Activated naive CD8-positive, alpha-beta T cell treated with anti-CD3 and anti-CD28 coated beads, Interleukin-2, amount 10 ng/mL, durations not matched to agents 7 days and 5 days (primary cell): ENCODE data around the gene AKR7A3. TPM values are rescaled to one million over a fixed set of nuclear protein-coding genes. Genes with fewer than 3 reads are reported as not detected.
"Not testable (repeated sequence)": the region's sequence is repeated elsewhere in the genome, so short reads cannot be mapped to it uniquely, and the experiment has no call there.

Experiments used
- ATAC-seq: fragments of 150-1000 bp; cut with Tn5 transposase; one replicate; pipeline ENCODE4 v1.10.0; 2021; ENCODE audit warnings: low read depth, moderate library complexity
- POLR2A ChIA-PET: fragments of 350-600 bp; sonication (Branson Sonifier 250); formaldehyde crosslinking; loops from one replicate; lab custom pipeline; 2021; ENCODE audit warnings: antibody characterized with exemption; lab: Charles Lee
- DNase-seq: peaks from one replicate; pipeline ENCODE4 v3.0.0; 2021
- H3K27ac Mint-ChIP-seq: one replicate; pipeline ENCODE4 v1.8.0; 2022; ENCODE audit warnings: mild to moderate bottlenecking, mixed read lengths
- H3K27me3 Mint-ChIP-seq: one replicate; pipeline ENCODE4 v1.8.0; 2022; ENCODE audit warnings: mild to moderate bottlenecking, moderate library complexity, mixed read lengths
- H3K36me3 Mint-ChIP-seq: one replicate; pipeline ENCODE4 v1.8.0; 2021; ENCODE audit warnings: mild to moderate bottlenecking, mixed read lengths
- H3K4me1 Mint-ChIP-seq: one replicate; pipeline ENCODE4 v1.8.0; 2021; ENCODE audit warnings: mixed read lengths
- H3K4me3 Mint-ChIP-seq: one replicate; pipeline ENCODE4 v1.8.0; 2022; ENCODE audit warnings: mild to moderate bottlenecking, moderate library complexity, mixed read lengths
- H3K9me3 Mint-ChIP-seq: one replicate; pipeline ENCODE4 v1.8.0; 2021; ENCODE audit warnings: mixed read lengths
- total RNA-seq, 2 experiments: library from RNA; stranded (reverse); gene quantifications; one replicate each; pipeline ENCODE4 v1.2.3, GENCODE V29; 2021

The AKR7A3 gene
- total RNA-seq, 2 experiments from 2014 or later: 0.83 to 1.0 TPM

DNA sequence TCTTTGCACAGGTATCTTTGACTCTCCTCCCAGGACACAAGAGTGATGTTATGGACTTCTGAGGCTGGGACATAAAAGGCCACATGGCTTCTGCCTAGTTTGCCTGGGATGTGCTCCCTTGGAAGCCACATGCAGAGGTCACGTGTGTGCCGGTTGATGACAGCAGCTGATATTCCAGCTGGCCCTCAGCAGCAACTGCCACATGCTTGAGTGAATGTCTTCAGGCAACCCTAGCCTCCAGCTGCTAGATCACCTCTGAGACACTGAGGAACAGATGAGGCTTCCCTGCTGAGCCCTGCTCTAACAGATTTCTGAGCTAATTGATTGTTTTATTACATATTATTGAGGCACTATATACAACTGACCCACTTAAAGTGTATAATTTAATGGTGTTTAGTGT is 11.6 kb upstream of the AKR7A3 start:
- POLR2A ChIA-PET: no interaction called here
- ATAC-seq: no peak

DNA sequence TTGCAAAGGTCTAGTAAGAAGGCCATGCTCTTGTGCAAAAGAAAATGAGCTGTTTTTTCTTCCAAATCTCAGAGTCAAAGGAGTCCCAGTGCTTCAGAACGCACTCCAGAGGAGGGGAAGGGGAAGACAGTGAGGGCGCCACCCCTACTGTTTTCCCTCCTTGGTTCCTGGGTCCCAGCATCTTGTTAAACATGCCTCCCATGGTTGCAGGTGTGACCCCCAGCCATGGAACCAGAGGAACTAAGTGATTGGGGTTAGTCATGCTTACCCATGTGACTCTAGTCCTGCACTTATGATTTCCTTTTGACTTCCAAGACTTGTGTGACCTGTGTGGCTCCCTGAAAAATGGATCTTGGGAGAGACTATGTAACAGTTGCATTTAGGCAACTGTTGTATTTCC is 6.1 kb upstream of the AKR7A3 start:
- no peak overlapping the region for H3K27ac Mint-ChIP-seq
- peaks cover 18% of the 10 kb centered on the region for H3K9me3 Mint-ChIP-seq
- POLR2A ChIA-PET: no interaction called here
- no peak for ATAC-seq
- no peak for DNase-seq
- H3K4me1 Mint-ChIP-seq: no peaks in the 10 kb centered on the region
- H3K27me3 Mint-ChIP-seq: peaks cover 5% of the 10 kb centered on the region
- H3K4me3 Mint-ChIP-seq: no peak overlapping the region
- peaks cover 8% of the 10 kb centered on the region for H3K36me3 Mint-ChIP-seq

More for the DNA sequence above, 11.6 kb upstream of the AKR7A3 start:
- no peak overlapping the region for H3K4me3 Mint-ChIP-seq
- H3K36me3 Mint-ChIP-seq: peaks cover 17% of the 10 kb centered on the region
- peaks cover 7% of the 10 kb centered on the region for H3K9me3 Mint-ChIP-seq
- no peaks in the 10 kb centered on the region for H3K27me3 Mint-ChIP-seq
- DNase-seq: no peak
- H3K27ac Mint-ChIP-seq: no peak overlapping the region
- H3K4me1 Mint-ChIP-seq: no peaks in the 10 kb centered on the region

DNA sequence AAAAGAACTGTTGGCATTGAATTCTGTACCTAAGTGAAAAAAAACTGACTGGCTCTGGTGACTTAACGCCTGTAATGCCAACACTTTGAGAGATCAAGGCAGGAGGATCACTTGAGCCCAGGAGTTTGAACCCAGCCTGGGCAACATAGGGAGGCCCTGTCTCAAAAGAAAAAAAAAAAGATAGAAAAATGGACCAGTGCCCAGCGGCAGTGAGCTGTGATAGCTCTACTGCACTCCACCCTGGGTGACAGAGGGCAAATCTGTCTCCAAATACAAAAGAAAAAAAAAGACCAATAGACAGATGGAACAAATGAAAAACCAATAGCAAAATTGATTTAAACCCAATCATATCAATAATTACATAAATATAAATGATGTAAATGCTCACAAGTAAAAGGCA is 674 bp upstream of the AKR7A3 start:
- H3K36me3 Mint-ChIP-seq: peaks cover 9% of the 10 kb centered on the region
- no peak for DNase-seq
- H3K9me3 Mint-ChIP-seq: peaks cover 3% of the 10 kb centered on the region
- H3K27ac Mint-ChIP-seq: no peak overlapping the region
- H3K4me3 Mint-ChIP-seq: peak overlapping the region; percentile 55
- H3K27me3 Mint-ChIP-seq: peaks cover 20% of the 10 kb centered on the region
- H3K4me1 Mint-ChIP-seq: peaks cover 6% of the 10 kb centered on the region
- no peak for ATAC-seq
- POLR2A ChIA-PET: no interaction called here

DNA sequence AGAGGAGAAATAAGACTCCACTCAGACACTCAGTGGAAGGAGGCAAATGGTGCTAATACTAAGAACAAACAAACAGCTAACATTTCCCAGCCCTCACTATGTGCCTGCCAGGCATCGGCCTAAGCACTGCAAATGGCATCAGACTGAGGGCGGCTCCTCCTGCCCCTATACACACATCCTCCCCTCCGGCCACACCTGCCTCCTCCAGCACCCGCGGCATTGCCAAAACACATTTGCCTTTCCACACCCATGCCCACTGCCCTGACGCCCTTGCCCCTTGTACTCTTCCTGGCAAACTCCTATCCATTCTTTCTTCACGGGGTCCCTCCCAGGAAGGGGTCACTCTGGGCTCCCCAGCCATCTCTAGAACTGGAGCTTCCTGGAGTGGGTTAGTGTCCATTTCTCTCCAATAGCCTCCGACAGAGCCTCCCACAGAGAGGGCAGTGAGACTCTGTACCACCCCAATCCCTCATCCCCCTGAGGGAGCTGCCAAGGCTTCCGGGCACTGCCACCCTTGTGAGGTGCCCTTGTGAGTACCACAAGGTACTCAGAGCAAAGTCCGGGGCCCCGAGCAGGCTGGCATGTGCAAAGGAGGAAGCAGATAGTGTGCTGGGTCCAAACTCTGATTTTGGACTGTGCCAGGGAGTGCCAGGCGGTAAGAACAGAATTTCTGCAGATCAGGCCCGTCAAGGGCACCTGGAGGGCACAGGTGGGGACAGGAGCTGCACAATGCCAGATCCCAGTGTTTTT is 959 bp downstream of the AKR7A3 start:
- H3K27ac Mint-ChIP-seq: no peak overlapping the region
- POLR2A ChIA-PET: no interaction called here
- no peak for ATAC-seq
- no peaks in the 10 kb centered on the region for H3K9me3 Mint-ChIP-seq
- H3K4me3 Mint-ChIP-seq: peak overlapping the region; percentile 21
- peaks cover 6% of the 10 kb centered on the region for H3K4me1 Mint-ChIP-seq
- peaks cover 18% of the 10 kb centered on the region for H3K27me3 Mint-ChIP-seq
- peaks cover 8% of the 10 kb centered on the region for H3K36me3 Mint-ChIP-seq
- no peak for DNase-seq

GRCh38 chr1:19285807-19286206 is 2.8 kb downstream of the AKR7A3 start:
- H3K4me3 Mint-ChIP-seq, ATAC-seq, H3K36me3 Mint-ChIP-seq, POLR2A ChIA-PET, H3K9me3 Mint-ChIP-seq, DNase-seq, H3K4me1 Mint-ChIP-seq, H3K27ac Mint-ChIP-seq: not testable (repeated sequence)
- H3K27me3 Mint-ChIP-seq: peaks cover 18% of the 10 kb centered on the region

- ATAC-seq, H3K9me3 Mint-ChIP-seq, H3K4me1 Mint-ChIP-seq, DNase-seq, H3K27ac Mint-ChIP-seq, POLR2A ChIA-PET, H3K36me3 Mint-ChIP-seq, H3K4me3 Mint-ChIP-seq: not testable (repeated sequence)
- peaks cover 18% of the 10 kb centered on the region for H3K27me3 Mint-ChIP-seq
Measured at GRCh38 chr1:19285366-19285765, 3.2 kb downstream of the AKR7A3 start.

DNA sequence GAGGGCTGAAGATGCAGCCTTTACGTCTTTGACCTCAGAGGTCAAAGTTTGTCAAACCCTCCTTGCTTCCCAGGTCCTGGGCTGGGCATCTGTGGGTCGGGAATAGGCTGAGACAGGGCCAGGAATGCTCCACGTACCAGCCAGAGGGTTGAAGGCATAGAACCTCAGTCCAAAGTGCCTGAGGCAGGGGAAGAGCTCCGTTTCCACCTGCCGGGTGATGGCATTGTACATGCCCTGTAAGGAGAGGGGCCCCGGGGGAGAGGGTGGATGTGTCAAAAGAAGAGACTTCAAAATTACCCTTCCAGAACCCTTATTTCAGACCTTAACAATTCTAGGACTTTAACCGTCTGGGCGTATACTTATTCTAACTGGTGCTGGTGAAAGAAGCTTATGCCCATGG is 3.7 kb downstream of the AKR7A3 start:
- DNase-seq (no peak), ATAC-seq (no peak)
- Mint-ChIP-seq H3K27ac (no peak overlapping the region), H3K4me3 (no peak overlapping the region), H3K27me3 (peaks cover 18% of the 10 kb centered on the region), H3K9me3 (no peaks in the 10 kb centered on the region), H3K4me1 (peaks cover 6% of the 10 kb centered on the region), H3K36me3 (peaks cover 3% of the 10 kb centered on the region)
- POLR2A ChIA-PET: no interaction called here

GRCh38 chr1:19283891-19284290 is 4.7 kb downstream of the AKR7A3 start:
- no peak overlapping the region for H3K27ac Mint-ChIP-seq
- no peak overlapping the region for H3K4me3 Mint-ChIP-seq
- H3K4me1 Mint-ChIP-seq: peaks cover 3% of the 10 kb centered on the region
- no peaks in the 10 kb centered on the region for H3K9me3 Mint-ChIP-seq
- POLR2A ChIA-PET: no interaction called here
- H3K36me3 Mint-ChIP-seq: no peaks in the 10 kb centered on the region
- H3K27me3 Mint-ChIP-seq: peaks cover 10% of the 10 kb centered on the region
- DNase-seq: no peak
- no peak for ATAC-seq

DNA sequence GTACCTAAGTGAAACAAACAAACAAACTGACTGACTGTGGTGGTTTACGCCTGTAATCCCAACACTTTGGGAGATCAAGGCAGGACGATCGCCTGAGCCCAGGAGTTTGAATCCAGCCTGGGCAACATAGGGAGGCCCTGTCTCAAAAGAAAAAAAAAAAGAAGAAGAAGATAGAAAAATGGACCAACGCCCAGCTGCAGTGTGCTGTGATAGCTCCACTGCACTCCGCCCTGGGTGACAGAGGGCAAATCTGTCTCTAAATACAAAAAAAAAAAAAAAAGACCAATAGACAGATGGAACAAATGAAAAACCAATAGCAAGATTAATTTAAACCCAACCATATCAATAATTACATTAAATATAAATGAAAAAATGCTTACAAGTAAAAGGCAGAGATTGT is 13.9 kb downstream of the AKR7A3 start:
- POLR2A ChIA-PET: no interaction called here
- DNase-seq (no peak), ATAC-seq (no peak)
- Mint-ChIP-seq H3K9me3 (peaks cover 6% of the 10 kb centered on the region), H3K27me3 (peaks cover 40% of the 10 kb centered on the region), H3K4me3 (peak overlapping the region; percentile 8), H3K36me3 (peaks cover 11% of the 10 kb centered on the region), H3K27ac (no peak overlapping the region), H3K4me1 (peaks cover 3% of the 10 kb centered on the region)

- DNase-seq, H3K9me3 Mint-ChIP-seq, POLR2A ChIA-PET, H3K4me1 Mint-ChIP-seq, H3K27ac Mint-ChIP-seq: not testable (repeated sequence)
- Mint-ChIP-seq H3K4me3 (peak overlapping the region; percentile 8), H3K36me3 (peaks cover 11% of the 10 kb centered on the region), H3K27me3 (peaks cover 39% of the 10 kb centered on the region)
- ATAC-seq: peak; percentile 52
Measured at GRCh38 chr1:19273844-19274531, 14.6 kb downstream of the AKR7A3 start.

DNA sequence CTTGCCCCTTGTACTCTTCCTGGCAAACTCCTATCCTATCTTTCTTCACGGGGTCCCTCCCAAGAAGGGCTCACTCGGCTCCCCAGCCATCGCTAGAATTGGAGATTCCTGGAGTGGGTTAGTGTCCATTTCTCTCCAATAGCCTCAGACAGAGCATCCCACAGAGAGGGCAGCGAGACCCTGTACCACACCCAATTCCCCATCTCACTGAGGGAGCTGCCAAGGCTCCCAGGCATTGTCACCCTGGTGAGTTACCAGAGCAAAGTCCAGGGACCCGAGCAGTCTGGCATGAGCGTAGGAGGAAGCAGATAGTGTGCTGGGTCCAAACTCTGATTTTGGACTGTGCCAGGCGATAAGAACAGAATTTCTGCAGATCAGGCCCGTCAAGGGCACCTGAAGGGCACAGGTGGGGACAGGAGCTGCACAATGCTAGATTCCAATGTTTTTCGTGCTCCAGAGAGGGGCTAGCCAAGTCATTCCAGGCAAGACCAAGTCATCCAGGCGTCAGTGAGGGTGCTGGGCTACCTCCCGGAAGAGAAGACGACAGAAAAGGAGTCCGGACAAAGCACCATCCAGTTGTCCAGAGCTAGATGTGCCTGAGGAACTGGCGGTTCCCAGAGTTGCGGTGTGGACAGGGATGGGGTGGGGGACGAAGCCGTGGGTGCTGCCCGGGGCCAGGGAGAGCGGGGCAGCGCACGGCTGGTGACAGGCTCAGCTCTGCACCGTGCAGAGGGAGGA is 15.3 kb downstream of the AKR7A3 start:
- Mint-ChIP-seq H3K9me3 (peaks cover 6% of the 10 kb centered on the region), H3K4me1 (peaks cover 3% of the 10 kb centered on the region), H3K27ac (no peak overlapping the region), H3K36me3 (peaks cover 11% of the 10 kb centered on the region), H3K4me3 (peak overlapping the region; percentile 25), H3K27me3 (peaks cover 38% of the 10 kb centered on the region)
- POLR2A ChIA-PET: interaction anchor here (0.6 kb wide), 1 partner anchor 29 kb away, joined by 3 read pairs; no protein-coding TSS in a partner anchor
- ATAC-seq (no peak), DNase-seq (no peak)

- Mint-ChIP-seq H3K4me3 (no peak overlapping the region), H3K27me3 (peaks cover 38% of the 10 kb centered on the region), H3K4me1 (peaks cover 3% of the 10 kb centered on the region), H3K9me3 (peaks cover 6% of the 10 kb centered on the region), H3K36me3 (peaks cover 11% of the 10 kb centered on the region), H3K27ac (no peak overlapping the region)
- POLR2A ChIA-PET: no interaction called here
- ATAC-seq (no peak), DNase-seq (no peak)
Measured at GRCh38 chr1:19272064-19272463, 16.5 kb downstream of the AKR7A3 start.

DNA sequence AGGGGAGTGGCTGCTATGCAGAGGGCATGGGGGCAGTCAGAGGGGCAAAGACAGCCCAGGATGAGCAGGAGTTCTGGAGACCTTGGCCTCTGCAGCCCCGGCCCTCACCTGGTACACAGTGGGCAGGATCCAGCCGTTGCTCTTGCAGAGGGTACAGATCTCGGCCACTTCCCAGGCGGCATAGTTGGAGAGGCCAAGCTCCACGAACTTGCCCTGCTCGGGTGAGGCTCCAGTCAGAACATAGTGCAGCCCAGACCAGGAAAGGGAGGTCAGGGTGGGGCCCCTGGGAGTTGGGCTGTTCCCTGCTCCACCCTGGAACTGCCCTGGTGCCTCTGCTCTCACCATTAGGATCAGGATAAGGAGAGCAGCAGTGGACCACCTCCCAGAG is 18.2 kb downstream of the AKR7A3 start:
- H3K27ac Mint-ChIP-seq, DNase-seq, ATAC-seq, H3K9me3 Mint-ChIP-seq, H3K36me3 Mint-ChIP-seq, POLR2A ChIA-PET, H3K4me3 Mint-ChIP-seq, H3K4me1 Mint-ChIP-seq: not testable (repeated sequence)
- H3K27me3 Mint-ChIP-seq: peaks cover 34% of the 10 kb centered on the region
